Endothelial cell of umbilical vein (primary cell): Measurements from ENCODE around the gene CAMSAP1. TPM values are rescaled to one million over a fixed set of nuclear protein-coding genes. Genes with fewer than 3 reads are reported as not detected.

ENCODE experiments used
- BruUV-seq: library from RNA; stranded (reverse); fragments of 400-500 nt; replicated peaks from 2 replicates; lab custom pipeline; 2021; lab: Mats Ljungman, UMichigan
- CTCF ChIA-PET: fragments of 300-600, 350-600 bp; sonication (Branson Sonifier 250); formaldehyde crosslinking; loops from one replicate; lab custom pipeline; 2021; ENCODE audit warnings: antibody characterized with exemption, inconsistent platforms; lab: Charles Lee
- POLR2A ChIA-PET: fragments of 300-600, 350-600 bp; sonication (Branson Sonifier 250); formaldehyde crosslinking; loops from one replicate; lab custom pipeline; 2021; ENCODE audit warnings: antibody characterized with exemption, inconsistent platforms; lab: Charles Lee
- DNase-seq: peaks from one replicate; pipeline ENCODE4 v3.0.0-alpha.2; 2011; ENCODE audit warnings: low read depth, low spot score
- FAIRE-seq: peaks from 2 replicates; lab custom pipeline; 2011; peaks lifted over from hg19 to GRCh38; lab: Jason Lieb, UNC
- H2AFZ ChIP-seq: 2 replicates; pipeline ENCODE4 v1.6.0; 2012; ENCODE audit warnings: low read depth, low read length, control low read depth, inconsistent platforms
- H3K27ac ChIP-seq: 2 replicates; pipeline ENCODE4 v1.5.1; 2011; ENCODE audit warnings: low read depth, mild to moderate bottlenecking, control low read depth, low read length, moderate library complexity; ENCODE audit not compliant: insufficient read depth
- H3K27me3 ChIP-seq, 2 experiments: 2 replicates each; pipeline versions ENCODE4 v1.6.0 to v1.6.1; 2011; ENCODE audit warnings: low read length in 2 of 2, mixed read lengths in 1 of 2; ENCODE audit not compliant: control insufficient read depth in 2 of 2, insufficient read depth in 2 of 2
- H3K36me3 ChIP-seq, 2 experiments: 2 replicates in 1 of 2; 3 replicates in 1 of 2; pipeline ENCODE4 v1.5.1; 2011; ENCODE audit warnings: low read length in 2 of 2, mild to moderate bottlenecking in 1 of 2, moderate library complexity in 1 of 2; ENCODE audit not compliant: control insufficient read depth in 2 of 2, insufficient read depth in 2 of 2; ENCODE audit errors: extremely low read depth in 1 of 2
- H3K4me1 ChIP-seq: 3 replicates; pipeline ENCODE4 v1.5.1; 2011; ENCODE audit warnings: mild to moderate bottlenecking, low read length; ENCODE audit not compliant: control insufficient read depth, insufficient read depth; ENCODE audit errors: extremely low read depth
- H3K4me2 ChIP-seq: 2 replicates; pipeline ENCODE4 v1.6.1; 2011; ENCODE audit warnings: low read length, control low read depth, mixed read lengths; ENCODE audit not compliant: insufficient read depth
- H3K4me3 ChIP-seq, 3 experiments: fragments of 200-600 bp in 1 of 3; sonication (generic), shearing (Covaris generic) in 1 of 3; replicated peaks in 1 of 3; 2 replicates each; pipeline ENCODE4 v1.5.1; 2011 to 2016; ENCODE audit warnings: control low read depth in 3 of 3, low read length in 3 of 3, mild to moderate bottlenecking in 2 of 3, inconsistent platforms in 1 of 3, low read depth in 1 of 3, moderate library complexity in 1 of 3; ENCODE audit not compliant: insufficient read depth in 1 of 3
- H3K79me2 ChIP-seq: 2 replicates; pipeline ENCODE4 v1.6.0; 2012; ENCODE audit warnings: low read length, inconsistent platforms; ENCODE audit not compliant: control insufficient read depth, insufficient read depth
- H3K9ac ChIP-seq: replicated peaks from 2 replicates; pipeline ENCODE3; 2011; ENCODE audit warnings: low read length, control low read depth; ENCODE audit not compliant: insufficient read depth; ENCODE audit errors: extremely low read depth
- H3K9me1 ChIP-seq: replicated peaks from 3 replicates; pipeline ENCODE4 v1.6.0; 2011; ENCODE audit warnings: mild to moderate bottlenecking, low read length; ENCODE audit not compliant: control insufficient read depth, insufficient read depth; ENCODE audit errors: extremely low read depth
- H3K9me3 ChIP-seq: replicated peaks from 2 replicates; pipeline ENCODE4 v1.5.1; 2012; ENCODE audit warnings: low read length, inconsistent platforms; ENCODE audit not compliant: control insufficient read depth, insufficient read depth
- H4K20me1 ChIP-seq: replicated peaks from 2 replicates; pipeline ENCODE3; 2011; ENCODE audit warnings: mild to moderate bottlenecking, low read length; ENCODE audit not compliant: control insufficient read depth, insufficient read depth; ENCODE audit errors: extremely low read depth
- CTCF ChIP-seq, 2 donors: IDR thresholded peaks; 1 replicate in 1 of 2; 2 replicates in 1 of 2; pipeline ENCODE4 v1.5.1; 2011; ENCODE audit warnings: low read length in 2 of 2, mild to moderate bottlenecking in 2 of 2, moderate library complexity in 2 of 2, control low read depth in 1 of 2, inconsistent platforms in 1 of 2, low read depth in 1 of 2; ENCODE audit not compliant: insufficient read depth in 1 of 2; ENCODE audit errors: extremely low read depth in 1 of 2
- EZH2 ChIP-seq: IDR thresholded peaks from 2 replicates; pipeline ENCODE4 v1.6.1; 2012; ENCODE audit warnings: borderline replicate concordance, low read depth, mild to moderate bottlenecking, moderate library complexity, low read length, inconsistent platforms; ENCODE audit not compliant: severe bottlenecking
- FOS ChIP-seq: IDR thresholded peaks from 2 replicates; pipeline ENCODE4 v1.6.1; 2011; ENCODE audit warnings: mild to moderate bottlenecking, low read length, moderate library complexity, borderline replicate concordance; ENCODE audit not compliant: insufficient read depth
- GATA2 ChIP-seq: IDR thresholded peaks from 2 replicates; pipeline ENCODE4 v1.7.0; 2011; ENCODE audit warnings: low read depth, mild to moderate bottlenecking, moderate library complexity, mixed read lengths, low read length; ENCODE audit not compliant: insufficient read length, insufficient read depth
- JUN ChIP-seq: IDR thresholded peaks from 2 replicates; pipeline ENCODE4 v1.6.1; 2011; ENCODE audit warnings: borderline replicate concordance, low read depth; ENCODE audit not compliant: insufficient read length, insufficient read depth
- MAX ChIP-seq: IDR thresholded peaks from 2 replicates; pipeline ENCODE4 v1.6.1; 2011; ENCODE audit not compliant: insufficient read depth, insufficient read length
- MYC ChIP-seq: IDR thresholded peaks from one replicate; pipeline ENCODE4 v1.6.1; 2011; ENCODE audit warnings: mild to moderate bottlenecking, low read depth, low read length
- POLR2A ChIP-seq: IDR thresholded peaks from 2 replicates; pipeline ENCODE4 v1.6.1; 2012; ENCODE audit warnings: low read depth, mild to moderate bottlenecking, control low read depth, low read length
- POLR2AphosphoS5 ChIP-seq: IDR thresholded peaks from 2 replicates; pipeline ENCODE4 v1.6.1; 2012; ENCODE audit warnings: low read depth, mild to moderate bottlenecking, control low read depth, low read length, moderate library complexity; ENCODE audit not compliant: insufficient read depth
- dilution Hi-C: fragments of 300-500 bp; cut with MboI; formaldehyde crosslinking; loops from one replicate; pipeline ENCODE4 v1.15.0; 2019; ENCODE audit warnings: low sequenced_read_pairs; ENCODE audit not compliant: extremely low pct_ligation_motif_present
- intact Hi-C: fragments of 100-400 bp; cut with micrococcal nuclease; formaldehyde crosslinking; loops from one replicate; pipeline ENCODE4 v1.10.0; 2022
- polyA plus RNA-seq, 4 experiments: library from polyadenylated mRNA; depleted of rRNA in 3 of 4; stranded (reverse) in 3 of 4; unstranded in 1 of 4; fragments of >200 nt; gene quantifications; 2 replicates each; pipeline versions ENCODE4 v1.2.1 to v1.2.3, GENCODE V29; 2011 to 2012; ENCODE audit warnings: missing spikeins in 1 of 4
- total RNA-seq: library from RNA; stranded (reverse); gene quantifications from 2 replicates; pipeline ENCODE4 v1.2.3, GENCODE V29; 2021

The CAMSAP1 gene
- total and polyA plus RNA-seq, 2 donors (not counting 3 experiments of a cell fraction or from before 2014, with no cell fraction given), result 8.1 to 25.5 TPM

GRCh38 chr9:135920973-135921585 is 13.7 kb upstream of the CAMSAP1 start:
- Histone ChIP-seq H3K9me1 (no peaks in the 10 kb centered on the region), H3K79me2 (no peaks in the 10 kb centered on the region), H3K4me1 (no peaks in the 10 kb centered on the region), H2AFZ (no peak overlapping the region), H3K27ac (no peak overlapping the region), H3K4me2 (no peak overlapping the region), H3K9me3 (peaks cover 2% of the 10 kb centered on the region), H3K9ac (no peak overlapping the region), H3K36me3 (no peaks in the 10 kb centered on the region), H3K4me3 (no peak overlapping the region), H3K27me3 (no peaks in the 10 kb centered on the region), H4K20me1 (no peaks in the 10 kb centered on the region)
- POLR2A ChIA-PET, result no interaction called here
- dilution Hi-C loops, result no loop called here
- TF ChIP-seq GATA2 (no peak), EZH2 (no peak), JUN (no peak), POLR2AphosphoS5 (no peak), POLR2A (no peak), MYC (no peak), MAX (no peak), CTCF (IDR thresholded peaks at IDR 0.05; ENCODE audit: extremely low read depth in 1 of 2, insufficient read depth in 1 of 2, low read depth in 1 of 2, low read length in 2 of 2) (no peak), FOS (no peak)
- DNase-seq, result no peak
- BruUV-seq, result no TSS peak
- no peak for FAIRE-seq
- CTCF ChIA-PET, result interaction anchor here (1.0 kb wide), 1 partner anchor 14 kb away, joined by 3 read pairs; no protein-coding TSS in a partner anchor
- intact Hi-C loops, result loop anchor here (10.0 kb wide), 1 partner anchor 316 kb away; no protein-coding TSS in a partner anchor
